Activated T-helper 17 cell treated with anti-CD3 and anti-CD28 coated beads, Interleukin-2, amount 50 U/mL, for 72 hours (primary cell): ENCODE results near the gene BCL11A. TPM values are rescaled to one million over a fixed set of nuclear protein-coding genes. Genes with fewer than 3 reads are reported as not detected.

Source experiments
- ATAC-seq: fragments of 150-1000 bp; cut with Tn5 transposase; replicated peaks from 2 replicates; pipeline ENCODE4 v1.10.0; 2021; ENCODE audit warnings: mild to moderate bottlenecking, moderate library complexity
- H3K27ac Mint-ChIP-seq: one replicate; pipeline ENCODE4 v1.8.0; 2022; ENCODE audit warnings: mixed read lengths
- H3K27me3 Mint-ChIP-seq: one replicate; pipeline ENCODE4 v1.8.0; 2022; ENCODE audit warnings: mixed read lengths
- H3K36me3 Mint-ChIP-seq: one replicate; pipeline ENCODE4 v1.8.0; 2022; ENCODE audit warnings: low read depth, mild to moderate bottlenecking, mixed read lengths
- H3K4me1 Mint-ChIP-seq: one replicate; pipeline ENCODE4 v1.8.0; 2022; ENCODE audit warnings: mixed read lengths
- H3K4me3 Mint-ChIP-seq: one replicate; pipeline ENCODE4 v1.8.0; 2022; ENCODE audit warnings: mild to moderate bottlenecking, mixed read lengths
- H3K9me3 Mint-ChIP-seq: one replicate; pipeline ENCODE4 v1.8.0; 2022; ENCODE audit warnings: mixed read lengths
- total RNA-seq, 2 donors: library from RNA; stranded (reverse); gene quantifications; one replicate each; pipeline ENCODE4 v1.2.3, GENCODE V29; 2022

The BCL11A gene
- total RNA-seq, 2 donors from 2014 or later: 0.90 TPM; not detected in 1

GRCh38 chr2:60518567-60518966 lies 34.9 kb downstream of the BCL11A start:
- peaks cover 30% of the 10 kb centered on the region for H3K27me3 Mint-ChIP-seq
- no peaks in the 10 kb centered on the region for H3K4me1 Mint-ChIP-seq
- no peaks in the 10 kb centered on the region for H3K9me3 Mint-ChIP-seq
- H3K27ac Mint-ChIP-seq: no peak overlapping the region
- H3K36me3 Mint-ChIP-seq: no peaks in the 10 kb centered on the region
- no peak for ATAC-seq
- H3K4me3 Mint-ChIP-seq: no peak overlapping the region

- Mint-ChIP-seq H3K36me3 (no peaks in the 10 kb centered on the region), H3K4me3 (no peak overlapping the region), H3K27ac (no peak overlapping the region), H3K9me3 (no peaks in the 10 kb centered on the region), H3K27me3 (peaks cover 36% of the 10 kb centered on the region), H3K4me1 (no peaks in the 10 kb centered on the region)
- ATAC-seq: no peak
Measured at GRCh38 chr2:60517446-60517845, 36.0 kb downstream of the BCL11A start.

GRCh38 chr2:60516826-60517225 lies 36.6 kb downstream of the BCL11A start:
- Mint-ChIP-seq H3K27ac (no peak overlapping the region), H3K4me1 (no peaks in the 10 kb centered on the region), H3K27me3 (peaks cover 32% of the 10 kb centered on the region), H3K36me3 (no peaks in the 10 kb centered on the region), H3K4me3 (no peak overlapping the region), H3K9me3 (no peaks in the 10 kb centered on the region)
- no peak for ATAC-seq

- ATAC-seq: no peak
- no peaks in the 10 kb centered on the region for H3K9me3 Mint-ChIP-seq
- no peaks in the 10 kb centered on the region for H3K4me1 Mint-ChIP-seq
- no peak overlapping the region for H3K4me3 Mint-ChIP-seq
- H3K36me3 Mint-ChIP-seq: no peaks in the 10 kb centered on the region
- H3K27me3 Mint-ChIP-seq: peaks cover 30% of the 10 kb centered on the region
- H3K27ac Mint-ChIP-seq: no peak overlapping the region
Measured at GRCh38 chr2:60516383-60516811, 37.1 kb downstream of the BCL11A start.

- no peaks in the 10 kb centered on the region for H3K9me3 Mint-ChIP-seq
- H3K27me3 Mint-ChIP-seq: peaks cover 31% of the 10 kb centered on the region
- peak; percentile 69 for ATAC-seq
- no peaks in the 10 kb centered on the region for H3K4me1 Mint-ChIP-seq
- no peak overlapping the region for H3K27ac Mint-ChIP-seq
- no peaks in the 10 kb centered on the region for H3K36me3 Mint-ChIP-seq
- H3K4me3 Mint-ChIP-seq: no peak overlapping the region
Measured at GRCh38 chr2:60515721-60516226, 37.7 kb downstream of the BCL11A start.

- no peaks in the 10 kb centered on the region for H3K36me3 Mint-ChIP-seq
- no peak overlapping the region for H3K27ac Mint-ChIP-seq
- peaks cover 40% of the 10 kb centered on the region for H3K27me3 Mint-ChIP-seq
- no peak for ATAC-seq
- no peak overlapping the region for H3K4me3 Mint-ChIP-seq
- no peaks in the 10 kb centered on the region for H3K9me3 Mint-ChIP-seq
- no peaks in the 10 kb centered on the region for H3K4me1 Mint-ChIP-seq
Measured at GRCh38 chr2:60513996-60514395, 39.5 kb downstream of the BCL11A start.

GRCh38 chr2:60513191-60513590 lies 40.3 kb downstream of the BCL11A start:
- H3K36me3 Mint-ChIP-seq: no peaks in the 10 kb centered on the region
- no peaks in the 10 kb centered on the region for H3K4me1 Mint-ChIP-seq
- H3K9me3 Mint-ChIP-seq: no peaks in the 10 kb centered on the region
- H3K4me3 Mint-ChIP-seq: no peak overlapping the region
- H3K27me3 Mint-ChIP-seq: peaks cover 36% of the 10 kb centered on the region
- H3K27ac Mint-ChIP-seq: no peak overlapping the region
- ATAC-seq: no peak

- Mint-ChIP-seq H3K9me3 (no peaks in the 10 kb centered on the region), H3K36me3 (no peaks in the 10 kb centered on the region), H3K4me3 (no peak overlapping the region), H3K27ac (no peak overlapping the region), H3K4me1 (no peaks in the 10 kb centered on the region), H3K27me3 (peaks cover 41% of the 10 kb centered on the region)
- no peak for ATAC-seq
Measured at GRCh38 chr2:60512641-60513040, 40.8 kb downstream of the BCL11A start.

- H3K4me3 Mint-ChIP-seq: no peak overlapping the region
- H3K9me3 Mint-ChIP-seq: no peaks in the 10 kb centered on the region
- no peaks in the 10 kb centered on the region for H3K36me3 Mint-ChIP-seq
- ATAC-seq: no peak
- no peaks in the 10 kb centered on the region for H3K4me1 Mint-ChIP-seq
- no peak overlapping the region for H3K27ac Mint-ChIP-seq
- peaks cover 41% of the 10 kb centered on the region for H3K27me3 Mint-ChIP-seq
Measured at GRCh38 chr2:60512062-60512622, 41.3 kb downstream of the BCL11A start.

- Mint-ChIP-seq H3K36me3 (no peaks in the 10 kb centered on the region), H3K4me1 (no peaks in the 10 kb centered on the region), H3K9me3 (no peaks in the 10 kb centered on the region), H3K27ac (no peak overlapping the region), H3K4me3 (no peak overlapping the region), H3K27me3 (peaks cover 39% of the 10 kb centered on the region)
- no peak for ATAC-seq
Measured at GRCh38 chr2:60510713-60511112, 42.7 kb downstream of the BCL11A start.

GRCh38 chr2:60509066-60509465 lies 44.4 kb downstream of the BCL11A start:
- H3K27me3 Mint-ChIP-seq: peaks cover 44% of the 10 kb centered on the region
- no peak overlapping the region for H3K4me3 Mint-ChIP-seq
- ATAC-seq: no peak
- no peaks in the 10 kb centered on the region for H3K9me3 Mint-ChIP-seq
- H3K27ac Mint-ChIP-seq: no peak overlapping the region
- H3K4me1 Mint-ChIP-seq: no peaks in the 10 kb centered on the region
- no peaks in the 10 kb centered on the region for H3K36me3 Mint-ChIP-seq

- no peak overlapping the region for H3K4me3 Mint-ChIP-seq
- no peaks in the 10 kb centered on the region for H3K9me3 Mint-ChIP-seq
- H3K4me1 Mint-ChIP-seq: no peaks in the 10 kb centered on the region
- no peak overlapping the region for H3K27ac Mint-ChIP-seq
- ATAC-seq: no peak
- no peaks in the 10 kb centered on the region for H3K36me3 Mint-ChIP-seq
- peaks cover 44% of the 10 kb centered on the region for H3K27me3 Mint-ChIP-seq
Measured at GRCh38 chr2:60508339-60508917, 45.0 kb downstream of the BCL11A start.

GRCh38 chr2:60507211-60507965 lies 46.1 kb downstream of the BCL11A start:
- Mint-ChIP-seq H3K27ac (no peak overlapping the region), H3K36me3 (no peaks in the 10 kb centered on the region), H3K4me1 (no peaks in the 10 kb centered on the region), H3K9me3 (no peaks in the 10 kb centered on the region), H3K4me3 (no peak overlapping the region), H3K27me3 (peaks cover 39% of the 10 kb centered on the region)
- no peak for ATAC-seq

GRCh38 chr2:60505880-60506260 lies 47.6 kb downstream of the BCL11A start:
- Mint-ChIP-seq H3K9me3 (no peaks in the 10 kb centered on the region), H3K4me3 (no peak overlapping the region), H3K27ac (no peak overlapping the region), H3K27me3 (peaks cover 36% of the 10 kb centered on the region), H3K4me1 (no peaks in the 10 kb centered on the region), H3K36me3 (no peaks in the 10 kb centered on the region)
- ATAC-seq: no peak

- Mint-ChIP-seq H3K4me1 (no peaks in the 10 kb centered on the region), H3K27me3 (peaks cover 37% of the 10 kb centered on the region), H3K27ac (no peak overlapping the region), H3K36me3 (no peaks in the 10 kb centered on the region), H3K4me3 (no peak overlapping the region), H3K9me3 (no peaks in the 10 kb centered on the region)
- ATAC-seq: no peak
Measured at GRCh38 chr2:60505240-60505879, 48.1 kb downstream of the BCL11A start.
